GM12878 (cell line): ENCODE data around the gene BRD3. TPM values are rescaled to one million over a fixed set of nuclear protein-coding genes. Genes with fewer than 3 reads are reported as not detected.

ENCODE experiments used
- ATAC-seq: fragments of 200-7000 bp; cut with Tn5 transposase; 3 replicates; pipeline ENCODE4 v1.9.1; 2020; ENCODE audit warnings: mild to moderate bottlenecking, moderate library complexity
- BruUV-seq: library from RNA; stranded (reverse); fragments of 400-500 nt; replicated peaks from 2 replicates; lab custom pipeline; 2021; lab: Mats Ljungman, UMichigan
- CTCF ChIA-PET: fragments of 300-600 bp; sonication (Branson Sonifier 250); formaldehyde crosslinking; extraction: SDS; loops from one replicate; lab custom pipeline; 2021; ENCODE audit warnings: inconsistent platforms; lab: Yijun Ruan, JAX
- POLR2A ChIA-PET: fragments of 350-600 bp; formaldehyde crosslinking; extraction: SDS; loops from one replicate; lab custom pipeline; 2021; ENCODE audit warnings: inconsistent platforms; lab: Charles Lee
- RAD21 ChIA-PET: fragments of 300-600 bp; sonication (Branson Sonifier 250); formaldehyde crosslinking; loops from one replicate; lab custom pipeline; 2023; ENCODE audit warnings: antibody characterized with exemption; ENCODE audit not compliant: unreplicated experiment; lab: Charles Lee
- SMC1A ChIA-PET: fragments of 300-600 bp; sonication (Branson Sonifier 250); formaldehyde crosslinking; loops from one replicate; lab custom pipeline; 2023; ENCODE audit not compliant: unreplicated experiment, uncharacterized antibody; lab: Charles Lee
- DNase-seq: peaks from one replicate; pipeline ENCODE4 v3.0.0-alpha.2; 2011; ENCODE audit warnings: low read depth, low spot score
- FAIRE-seq: peaks from 3 replicates; lab custom pipeline; 2011; peaks lifted over from hg19 to GRCh38; lab: Jason Lieb, UNC
- H2AFZ ChIP-seq: 2 replicates; pipeline ENCODE4 v1.6.0; 2011; ENCODE audit warnings: low read depth, low read length, control low read depth; ENCODE audit not compliant: control insufficient read depth
- H3K27ac ChIP-seq: 2 replicates; pipeline ENCODE4 v1.5.1; 2011; ENCODE audit warnings: control low read depth; ENCODE audit not compliant: control insufficient read depth, insufficient read depth
- H3K27me3 ChIP-seq, 2 experiments: replicated peaks in 1 of 2; 2 replicates each; pipeline versions ENCODE4 v1.6.0 to v1.6.1; 2011; ENCODE audit warnings: low read length in 1 of 2; ENCODE audit not compliant: control insufficient read depth in 2 of 2, insufficient read depth in 2 of 2
- H3K36me3 ChIP-seq, 2 experiments: 2 replicates each; pipeline ENCODE4 v1.5.1; 2011; ENCODE audit warnings: low read length in 1 of 2; ENCODE audit not compliant: control insufficient read depth in 2 of 2, insufficient read depth in 2 of 2
- H3K4me1 ChIP-seq: 2 replicates; pipeline ENCODE4 v1.6.1; 2011; ENCODE audit warnings: mild to moderate bottlenecking, low read length, moderate library complexity, mixed read lengths; ENCODE audit not compliant: control insufficient read depth, insufficient read depth
- H3K4me2 ChIP-seq: 2 replicates; pipeline ENCODE4 v1.6.0; 2011; ENCODE audit warnings: control low read depth; ENCODE audit not compliant: control insufficient read depth, insufficient read depth
- H3K4me3 ChIP-seq: fragments of 200-600 bp; sonication (generic); 2 replicates; pipeline ENCODE4 v1.5.1; 2016
- H3K79me2 ChIP-seq: 2 replicates; pipeline ENCODE4 v1.6.0; 2011; ENCODE audit warnings: low read length; ENCODE audit not compliant: control insufficient read depth, insufficient read depth
- H3K9ac ChIP-seq: 2 replicates; pipeline ENCODE4 v1.8.0; 2011; ENCODE audit warnings: low read length, control low read depth, mixed read lengths; ENCODE audit not compliant: control insufficient read depth, insufficient read depth
- H3K9me3 ChIP-seq: replicated peaks from 3 replicates; pipeline ENCODE4 v1.5.1; 2011; ENCODE audit warnings: mild to moderate bottlenecking, low read length; ENCODE audit not compliant: control insufficient read depth, insufficient read depth
- H4K20me1 ChIP-seq: 2 replicates; pipeline ENCODE4 v1.6.0; 2011; ENCODE audit not compliant: control insufficient read depth, insufficient read depth
- IRF3 ChIP-seq: fragments of 450-650 bp; IDR thresholded peaks from 2 replicates; pipeline ENCODE4 v1.6.1; 2014; ENCODE audit warnings: mild to moderate bottlenecking
- NR2C1 ChIP-seq: fragments of 450-650 bp; IDR thresholded peaks from 2 replicates; pipeline ENCODE4 v1.6.1; 2017; ENCODE audit warnings: antibody characterized with exemption, mild to moderate bottlenecking, moderate library complexity
- RBBP5 ChIP-seq: fragments of 200-600 bp; sonication (generic); conservative IDR thresholded peaks from 2 replicates; pipeline ENCODE4 v1.6.1; 2016
- SMARCA5 ChIP-seq: fragments of 450-650 bp; IDR thresholded peaks from 2 replicates; pipeline ENCODE4 v1.6.1; 2017; ENCODE audit warnings: mild to moderate bottlenecking
- SRF ChIP-seq, 2 experiments: IDR thresholded peaks; 2 replicates each; pipeline ENCODE4 v1.6.1; 2011; ENCODE audit warnings: low read depth in 2 of 2, low read length in 2 of 2, mild to moderate bottlenecking in 1 of 2, moderate library complexity in 1 of 2
- TCF3 ChIP-seq: IDR thresholded peaks from 2 replicates; pipeline ENCODE4 v1.6.1; 2012; ENCODE audit warnings: low read depth, mild to moderate bottlenecking, low read length, borderline replicate concordance; ENCODE audit not compliant: insufficient read depth
- ZNF217 ChIP-seq: fragments of 450-650 bp; IDR thresholded peaks from 2 replicates; pipeline ENCODE4 v1.6.1; 2017; ENCODE audit warnings: antibody characterized with exemption, mild to moderate bottlenecking
- WGBS: methylation state at CpG from one replicate; pipeline ENCODE4 v1.1.6; 2016; ENCODE audit warnings: low lambda C conversion rate; ENCODE audit not compliant: insufficient replicate concordance, insufficient coverage; ENCODE audit errors: missing lambda C conversion rate; 5-methylcytosine and 5-hydroxymethylcytosine counted together
- in situ Hi-C: fragments of 300-500 bp; cut with MboI; formaldehyde crosslinking; loops from 9 replicates; pipeline ENCODE4 v1.14.3; 2018; ENCODE audit warnings: mixed read lengths
- intact Hi-C: fragments of 100-400 bp; cut with micrococcal nuclease; formaldehyde crosslinking; loops from one replicate; pipeline ENCODE4 v1.14.2; 2022; ENCODE audit not compliant: unreplicated experiment
- polyA plus RNA-seq, 11 experiments: library from polyadenylated mRNA; depleted of rRNA in 4 of 11; unstranded in 6 of 11; stranded (reverse) in 5 of 11; fragments of >200 nt; fragmentation: Nextera tagmentation in 4 of 11; fragmentation: Illumina TruSeq in 1 of 11; extraction: Ambion mirVana in 4 of 11; extraction: Trizol in 1 of 11; gene quantifications; 1 replicate in 1 of 11; 2 replicates in 10 of 11; pipeline versions ENCODE4 v1.2.1 to v1.2.3, GENCODE V29; 2011 to 2016; ENCODE audit warnings: inconsistent platforms in 2 of 11, missing spikeins in 2 of 11, low read depth in 1 of 11
- total RNA-seq, 4 experiments: library from RNA; depleted of rRNA in 3 of 4; stranded (reverse); fragments of >200 nt in 3 of 4; fragmentation: Illumina TruSeq in 1 of 4; extraction: Trizol in 1 of 4; gene quantifications; 2 replicates each; pipeline versions ENCODE4 v1.2.1 to v1.2.3, GENCODE V29; 2013 to 2021
- TF ChIP-seq, protein P1 (sequence below): fragments of 450-650 bp; IDR thresholded peaks from 2 replicates; pipeline ENCODE4 v1.6.1; 2018; ENCODE audit warnings: mild to moderate bottlenecking, low read depth, moderate library complexity; ENCODE audit not compliant: partially characterized antibody

The BRD3 gene
- total and polyA plus RNA-seq, 10 of the 15 experiments (the other 5 are each of a cell fraction or from before 2014, with no cell fraction given) = 0.53 to 20.8 (median 4.8) TPM

GRCh38 chr9:134057751-134058701, 9.8 kb downstream of the BRD3 start:
- ChIA-PET RAD21 (no interaction called here), SMC1A (no interaction called here), CTCF (interaction anchor here (0.6 kb wide), 1 partner anchor 37 kb away, joined by 3 read pairs; no protein-coding TSS in a partner anchor), POLR2A (no interaction called here)
- peaks cover 20% of the 10 kb centered on the region for H4K20me1 ChIP-seq
- BruUV-seq = no TSS peak
- H3K4me2 ChIP-seq = no peak overlapping the region
- FAIRE-seq (no peak), DNase-seq (no peak), ATAC-seq (no peak)
- WGBS = 81% methylated on average over 27 of the region's 28 CpGs
- peaks cover 11% of the 10 kb centered on the region for H3K79me2 ChIP-seq
- in situ Hi-C loops = no loop called here
- no peaks in the 10 kb centered on the region for H3K27me3 ChIP-seq
- H2AFZ ChIP-seq = no peak overlapping the region
- TF ChIP-seq IRF3 = no peak
- H3K9ac ChIP-seq = no peak overlapping the region
- intact Hi-C loops = no loop called here
- no peak overlapping the region for H3K27ac ChIP-seq
- no peak overlapping the region for H3K4me3 ChIP-seq
- H3K36me3 ChIP-seq = peaks cover 0 to 2% of the 10 kb centered on the region in 2 experiments; a peak in 1 of 4 replicates
- H3K4me1 ChIP-seq = peaks cover 20% of the 10 kb centered on the region
- no peaks in the 10 kb centered on the region for H3K9me3 ChIP-seq

DNA sequence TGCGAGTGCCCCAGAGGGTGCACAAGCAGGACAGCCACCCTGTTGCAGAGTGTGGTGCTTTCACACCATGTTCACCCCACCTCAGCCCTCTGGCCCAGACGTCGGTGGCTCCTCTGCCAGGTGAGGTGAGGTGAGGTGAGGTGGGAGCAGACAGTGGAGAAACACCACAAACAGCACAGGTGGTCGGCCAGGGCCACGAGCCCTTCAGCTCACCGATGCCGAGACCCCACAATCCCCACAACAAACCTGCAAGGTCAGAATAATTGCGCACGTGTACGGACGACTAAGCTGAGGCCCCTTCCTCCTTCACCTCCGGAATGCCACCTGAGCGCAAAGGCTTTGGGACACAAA, 10.5 kb downstream of the BRD3 start:
- BruUV-seq = no TSS peak
- Histone ChIP-seq H3K4me2 (no peak overlapping the region), H2AFZ (no peak overlapping the region), H3K9ac (no peak overlapping the region), H3K4me1 (peaks cover 20% of the 10 kb centered on the region), H3K27ac (no peak overlapping the region), H4K20me1 (peaks cover 20% of the 10 kb centered on the region), H3K4me3 (no peak overlapping the region), H3K79me2 (peaks cover 8% of the 10 kb centered on the region), H3K36me3 (peaks cover 0 to 5% of the 10 kb centered on the region in 2 experiments; a peak in 2 of 4 replicates), H3K9me3 (no peaks in the 10 kb centered on the region), H3K27me3 (no peaks in the 10 kb centered on the region)
- ChIA-PET CTCF (interaction anchor here (2.7 kb wide), 1 partner anchor 9 kb away, joined by 8 read pairs; no protein-coding TSS in a partner anchor), POLR2A (no interaction called here), RAD21 (no interaction called here), SMC1A (no interaction called here)
- ATAC-seq (no peak), DNase-seq (no peak), FAIRE-seq (no peak)
- in situ Hi-C loops (no loop called here), intact Hi-C loops (no loop called here)
- 92% methylated on average over 13 of the region's 13 CpGs for WGBS
- TF ChIP-seq, protein P1, sequence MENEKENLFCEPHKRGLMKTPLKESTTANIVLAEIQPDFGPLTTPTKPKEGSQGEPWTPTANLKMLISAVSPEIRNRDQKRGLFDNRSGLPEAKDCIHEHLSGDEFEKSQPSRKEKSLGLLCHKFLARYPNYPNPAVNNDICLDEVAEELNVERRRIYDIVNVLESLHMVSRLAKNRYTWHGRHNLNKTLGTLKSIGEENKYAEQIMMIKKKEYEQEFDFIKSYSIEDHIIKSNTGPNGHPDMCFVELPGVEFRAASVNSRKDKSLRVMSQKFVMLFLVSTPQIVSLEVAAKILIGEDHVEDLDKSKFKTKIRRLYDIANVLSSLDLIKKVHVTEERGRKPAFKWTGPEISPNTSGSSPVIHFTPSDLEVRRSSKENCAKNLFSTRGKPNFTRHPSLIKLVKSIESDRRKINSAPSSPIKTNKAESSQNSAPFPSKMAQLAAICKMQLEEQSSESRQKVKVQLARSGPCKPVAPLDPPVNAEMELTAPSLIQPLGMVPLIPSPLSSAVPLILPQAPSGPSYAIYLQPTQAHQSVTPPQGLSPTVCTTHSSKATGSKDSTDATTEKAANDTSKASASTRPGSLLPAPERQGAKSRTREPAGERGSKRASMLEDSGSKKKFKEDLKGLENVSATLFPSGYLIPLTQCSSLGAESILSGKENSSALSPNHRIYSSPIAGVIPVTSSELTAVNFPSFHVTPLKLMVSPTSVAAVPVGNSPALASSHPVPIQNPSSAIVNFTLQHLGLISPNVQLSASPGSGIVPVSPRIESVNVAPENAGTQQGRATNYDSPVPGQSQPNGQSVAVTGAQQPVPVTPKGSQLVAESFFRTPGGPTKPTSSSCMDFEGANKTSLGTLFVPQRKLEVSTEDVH = no peak
- TF ChIP-seq SMARCA5 (no peak), TCF3 (no peak), SRF (IDR thresholded peaks at IDR 0.05; ENCODE audit: low read depth in 2 of 2, low read length in 2 of 2) (no peak), RBBP5 (no peak), ZNF217 (no peak), NR2C1 (no peak)
